Spinal cord (tissue), 10 donors: ENCODE data around the gene BMPR2. TPM values are rescaled to one million over a fixed set of nuclear protein-coding genes. Genes with fewer than 3 reads are reported as not detected.

Experiments
- DNase-seq, 6 donors: peaks; one replicate each; pipeline versions ENCODE4 v3.0.0 to v3.0.0-alpha.2; 2013 to 2015; ENCODE audit warnings: low spot score in 6 of 6, low read depth in 4 of 6
- H3K27ac ChIP-seq: one replicate; pipeline ENCODE4 v1.5.1; 2013; ENCODE audit warnings: low read depth, low read length, control low read depth
- H3K27me3 ChIP-seq: one replicate; pipeline ENCODE4 v1.6.1; 2013; ENCODE audit warnings: low read length; ENCODE audit not compliant: control insufficient read depth, insufficient read depth
- H3K36me3 ChIP-seq: one replicate; pipeline ENCODE4 v1.6.1; 2013; ENCODE audit warnings: low read length; ENCODE audit not compliant: control insufficient read depth, insufficient read depth
- H3K4me1 ChIP-seq: one replicate; pipeline ENCODE4 v1.6.1; 2013; ENCODE audit warnings: low read length; ENCODE audit not compliant: control insufficient read depth, insufficient read depth
- H3K4me3 ChIP-seq: one replicate; pipeline ENCODE4 v1.5.1; 2013; ENCODE audit warnings: low read depth, low read length, control low read depth
- H3K9me3 ChIP-seq: one replicate; pipeline ENCODE4 v1.6.1; 2013; ENCODE audit warnings: low read length; ENCODE audit not compliant: control insufficient read depth, insufficient read depth
- WGBS: methylation state at CpG from one replicate; pipeline ENCODE4 v1.1.5; 2013; ENCODE audit warnings: missing lambda C conversion rate; ENCODE audit not compliant: insufficient coverage; 5-methylcytosine and 5-hydroxymethylcytosine counted together
- long read RNA-seq, 4 donors: transcript quantifications; one replicate each; lab custom pipeline, GENCODE V29; 2026
- polyA plus RNA-seq, 2 donors: library from polyadenylated mRNA; unstranded; fragments of 120-200 nt; gene quantifications; one replicate each; pipeline ENCODE4 v1.2.1, GENCODE V29; 2013; ENCODE audit not compliant: insufficient read length in 2 of 2
- total RNA-seq, 2 donors: library from RNA; depleted of rRNA in 1 of 2; stranded (reverse); fragments of 120-200 nt in 1 of 2; fragments of >200 nt in 1 of 2; gene quantifications; one replicate each; pipeline versions ENCODE4 v1.2.3 to v1.2.4, GENCODE V29; 2013 to 2014
- donor health status: healthy.

The BMPR2 gene
- 100 to 1,000 TPM in 1 of 2 donors, 10 to 100 TPM in 1; 44.5 to 105 TPM for total RNA-seq
- polyA plus RNA-seq = 10 to 100 TPM; 45.9 to 63.0 TPM
- long read RNA-seq, donor 1, full-length matches to known transcripts = 2 of 17 reads
- long read RNA-seq, donor 1, partial matches to known transcripts = 15 of 17 reads
- long read RNA-seq, donor 1, other reads (novel, unspliced or antisense) = 0 of 17 reads
- long read RNA-seq, donor 2, full-length matches to known transcripts = 1 of 7 reads
- long read RNA-seq, donor 2, partial matches to known transcripts = 6 of 7 reads
- long read RNA-seq, donor 2, other reads (novel, unspliced or antisense) = 0 of 7 reads
- long read RNA-seq, donor 3, full-length matches to known transcripts = 1 of 14 reads
- long read RNA-seq, donor 3, partial matches to known transcripts = 13 of 14 reads
- long read RNA-seq, donor 3, other reads (novel, unspliced or antisense) = 0 of 14 reads
- long read RNA-seq, donor 4 = 0 reads

GRCh38 chr2:202375609-202376408 is at the start of gene BMPR2:
Gene BMPR2, plus strand, starts transcription at chr2:202376327. Its CDS starts 1,148 bp downstream, at chr2:202377475.
- peaks cover 19% of the 10 kb centered on the region for H3K4me1 ChIP-seq
- H3K4me3 ChIP-seq = peak within 1 kb of the TSS; percentile 96
- WGBS = under 1% methylated on average over 65 of the region's 70 CpGs
- H3K9me3 ChIP-seq = no peaks in the 10 kb centered on the region
- DNase-seq = peak; percentile 80 to 97 (median 89)
- H3K27me3 ChIP-seq = no peaks in the 10 kb centered on the region
- no peaks in the 10 kb centered on the region for H3K36me3 ChIP-seq
- H3K27ac ChIP-seq = peak within 1 kb of the TSS; percentile 99

GRCh38 chr2:202327858-202328257 is 48.3 kb upstream of the BMPR2 start:
- Histone ChIP-seq H3K27me3 (no peaks in the 10 kb centered on the region), H3K36me3 (peaks cover 12% of the 10 kb centered on the region), H3K9me3 (no peaks in the 10 kb centered on the region), H3K4me1 (peaks cover 6% of the 10 kb centered on the region), H3K4me3 (no peak overlapping the region), H3K27ac (no peak overlapping the region)
- peak in 2 of 6 donors; percentile 12 to 18 for DNase-seq
- 33% methylated on average over 1 of the region's 1 CpG for WGBS

- no peaks in the 10 kb centered on the region for H3K27me3 ChIP-seq
- no peaks in the 10 kb centered on the region for H3K9me3 ChIP-seq
- no peaks in the 10 kb centered on the region for H3K4me1 ChIP-seq
These were observed 40.2 kb upstream of the BMPR2 start for GRCh38 chr2:202335791-202336467.

GRCh38 chr2:202337151-202337550 is 39.0 kb upstream of the BMPR2 start:
- Histone ChIP-seq H3K9me3 (no peaks in the 10 kb centered on the region), H3K4me3 (no peak overlapping the region), H3K27me3 (no peaks in the 10 kb centered on the region), H3K4me1 (no peaks in the 10 kb centered on the region), H3K27ac (no peak overlapping the region), H3K36me3 (peaks cover 4% of the 10 kb centered on the region)
- WGBS = 40% methylated on average over 1 of the region's 2 CpGs
- peak in 1 of 6 donors; percentile 6 for DNase-seq

More at GRCh38 chr2:202335791-202336467, 40.2 kb upstream of the BMPR2 start:
- Histone ChIP-seq H3K4me3 (no peak overlapping the region), H3K27ac (no peak overlapping the region), H3K36me3 (peaks cover 4% of the 10 kb centered on the region)
- WGBS = 86% methylated on average over 5 of the region's 6 CpGs
- no peak for DNase-seq

GRCh38 chr2:202337706-202338346 is 38.3 kb upstream of the BMPR2 start:
- peaks cover 4% of the 10 kb centered on the region for H3K36me3 ChIP-seq
- 78% methylated on average over 3 of the region's 7 CpGs for WGBS
- no peaks in the 10 kb centered on the region for H3K9me3 ChIP-seq

GRCh38 chr2:202339071-202339870 is 36.9 kb upstream of the BMPR2 start:
- no peaks in the 10 kb centered on the region for H3K27me3 ChIP-seq
- peak in 1 of 6 donors; percentile 43 for DNase-seq
- no peak overlapping the region for H3K27ac ChIP-seq
- peaks cover 4% of the 10 kb centered on the region for H3K36me3 ChIP-seq
- H3K4me3 ChIP-seq = no peak overlapping the region
- H3K9me3 ChIP-seq = no peaks in the 10 kb centered on the region
- WGBS = 17% methylated on average over 1 of the region's 3 CpGs
- H3K4me1 ChIP-seq = no peaks in the 10 kb centered on the region

More at GRCh38 chr2:202337706-202338346, 38.3 kb upstream of the BMPR2 start:
- H3K27me3 ChIP-seq = no peaks in the 10 kb centered on the region
- H3K4me1 ChIP-seq = no peaks in the 10 kb centered on the region
- DNase-seq = no peak
- H3K4me3 ChIP-seq = no peak overlapping the region
- no peak overlapping the region for H3K27ac ChIP-seq

- no CpG with 5 or more reads among the region's 1 CpG for WGBS
- H3K27me3 ChIP-seq = no peaks in the 10 kb centered on the region
- H3K27ac ChIP-seq = no peak overlapping the region
- H3K36me3 ChIP-seq = no peaks in the 10 kb centered on the region
- H3K4me3 ChIP-seq = no peak overlapping the region
- DNase-seq = no peak
- no peaks in the 10 kb centered on the region for H3K9me3 ChIP-seq
- no peaks in the 10 kb centered on the region for H3K4me1 ChIP-seq
These were observed 31.9 kb upstream of the BMPR2 start for GRCh38 chr2:202344178-202344577.

- no peaks in the 10 kb centered on the region for H3K27me3 ChIP-seq
- no peaks in the 10 kb centered on the region for H3K9me3 ChIP-seq
- 95% methylated on average over 2 of the region's 7 CpGs for WGBS
- no peak overlapping the region for H3K4me3 ChIP-seq
- no peaks in the 10 kb centered on the region for H3K36me3 ChIP-seq
- H3K27ac ChIP-seq = no peak overlapping the region
- no peak for DNase-seq
- H3K4me1 ChIP-seq = no peaks in the 10 kb centered on the region
These were observed 29.9 kb upstream of the BMPR2 start for GRCh38 chr2:202346180-202346579.
